HG03060 (cell line): ENCODE results near the gene PAX6.

Source experiments
- ATAC-seq: cut with Tn5 transposase; IDR thresholded peaks from one replicate; pipeline ENCODE4 v1.9.1; 2021; ENCODE audit warnings: low read depth, moderate number of reproducible peaks; ENCODE audit not compliant: unreplicated experiment

The PAX6 gene

DNA sequence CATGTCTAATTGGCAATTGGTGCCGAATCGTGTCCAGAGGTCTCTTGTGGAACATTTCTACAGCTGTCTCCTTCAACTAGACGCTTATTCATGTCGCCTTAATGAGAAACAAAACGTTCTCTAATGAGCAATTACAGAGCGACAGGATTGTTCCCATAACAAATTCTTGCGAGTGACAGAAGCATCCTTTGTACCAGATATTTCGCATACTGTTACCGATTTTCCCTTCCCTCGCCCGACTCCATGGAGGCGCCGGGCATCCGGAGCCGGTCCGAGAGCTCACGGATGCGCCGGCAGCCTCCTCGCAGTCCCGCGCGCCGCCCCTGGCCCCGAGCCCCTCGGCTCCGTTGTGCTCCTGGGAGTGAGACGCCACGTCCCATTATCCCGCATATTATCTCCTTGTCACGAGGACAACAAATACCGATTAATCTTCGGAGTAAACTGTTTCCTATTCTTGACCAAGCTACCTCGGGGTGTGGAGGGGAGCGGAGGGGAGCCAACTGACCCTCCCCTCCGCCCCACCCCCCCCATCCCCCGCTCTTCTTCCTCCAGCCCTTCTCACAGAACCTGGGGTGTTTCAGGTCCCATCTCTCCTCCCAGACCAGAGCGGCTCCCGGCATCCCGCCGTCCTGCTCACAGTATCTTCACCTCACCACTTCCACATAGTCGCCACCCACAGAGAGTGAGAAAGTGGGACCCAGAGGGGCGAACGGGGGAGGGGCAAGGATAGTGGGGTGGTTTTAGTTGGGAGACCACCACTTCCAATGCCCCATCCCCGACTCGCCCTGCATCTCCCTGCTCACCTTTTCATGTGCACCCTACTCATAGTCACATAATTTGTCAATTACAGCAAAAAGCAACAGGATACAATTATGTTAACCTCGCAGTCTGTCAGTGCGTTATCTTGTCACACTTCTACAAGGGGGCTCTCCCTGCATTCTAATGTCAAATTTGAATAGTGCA, 11.4 kb downstream of the PAX6 start:
- ATAC-seq, result no peak

DNA sequence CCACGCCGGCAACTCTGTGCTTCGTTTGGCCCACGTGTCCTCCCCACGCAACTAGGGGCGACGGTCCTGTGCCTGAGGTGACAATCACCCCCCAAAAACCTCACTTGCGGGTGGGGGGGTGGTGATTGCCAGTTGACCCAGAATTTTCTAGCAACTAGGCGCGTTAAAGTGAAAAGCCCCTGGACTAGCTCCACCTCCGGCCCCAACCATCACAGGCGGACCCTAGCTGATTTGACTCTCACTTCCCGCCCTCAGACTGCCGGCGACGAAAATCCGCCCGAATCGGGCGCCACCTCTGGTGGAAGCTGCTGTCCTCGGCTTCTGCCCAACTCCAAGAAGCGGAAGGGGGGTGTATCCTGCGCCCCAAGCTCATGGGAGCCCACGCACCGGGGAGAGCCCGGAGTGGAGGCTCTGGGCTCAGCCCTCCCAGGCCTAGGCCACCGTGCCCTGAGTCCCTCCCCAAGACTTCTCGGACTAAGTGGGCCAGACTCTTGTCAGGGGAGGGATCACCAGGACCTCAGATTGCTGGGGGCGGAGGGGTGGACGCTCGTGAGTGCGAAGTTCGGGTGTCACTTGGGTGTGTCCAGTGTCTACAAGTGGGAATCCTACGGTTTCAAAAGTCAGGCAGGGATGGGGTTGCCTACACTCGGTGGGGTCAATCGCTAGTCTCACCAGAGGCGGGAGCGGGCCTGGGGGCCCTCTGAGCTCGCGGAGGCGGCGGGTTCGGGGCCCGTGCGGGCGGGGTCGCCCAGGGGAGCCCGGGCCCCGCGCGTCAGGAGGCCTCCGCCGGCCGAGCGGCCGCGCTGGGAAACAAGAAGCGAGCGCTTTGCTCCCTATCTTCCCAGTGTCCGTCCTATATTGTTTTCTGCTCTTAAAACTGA, 12.3 kb downstream of the PAX6 start:
- ATAC-seq, result no peak

DNA sequence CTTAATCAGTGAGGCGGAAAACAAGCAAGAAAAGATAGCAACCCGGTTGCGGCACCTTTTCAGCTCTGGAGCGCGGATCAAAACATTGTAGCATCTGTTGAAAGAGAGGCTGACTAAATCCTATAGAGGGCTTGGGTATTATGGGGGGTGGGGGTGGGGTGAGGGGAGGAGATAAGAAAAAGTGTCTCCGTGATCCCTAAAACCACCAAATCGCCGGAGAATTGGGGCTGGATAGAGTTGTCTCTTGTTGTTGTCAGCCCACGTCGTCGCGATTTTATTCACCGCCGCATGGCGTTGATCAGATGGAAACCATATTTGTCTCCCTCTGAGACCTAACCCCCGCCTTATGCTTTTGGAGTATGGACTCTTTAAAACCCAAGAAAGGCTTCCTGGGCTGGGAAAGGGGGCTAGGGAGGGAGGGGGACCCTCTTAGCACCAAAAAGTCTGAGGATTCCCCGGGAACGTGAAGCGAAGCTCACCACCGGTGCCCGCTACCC, 13.0 kb downstream of the PAX6 start:
- ATAC-seq, result no peak

DNA sequence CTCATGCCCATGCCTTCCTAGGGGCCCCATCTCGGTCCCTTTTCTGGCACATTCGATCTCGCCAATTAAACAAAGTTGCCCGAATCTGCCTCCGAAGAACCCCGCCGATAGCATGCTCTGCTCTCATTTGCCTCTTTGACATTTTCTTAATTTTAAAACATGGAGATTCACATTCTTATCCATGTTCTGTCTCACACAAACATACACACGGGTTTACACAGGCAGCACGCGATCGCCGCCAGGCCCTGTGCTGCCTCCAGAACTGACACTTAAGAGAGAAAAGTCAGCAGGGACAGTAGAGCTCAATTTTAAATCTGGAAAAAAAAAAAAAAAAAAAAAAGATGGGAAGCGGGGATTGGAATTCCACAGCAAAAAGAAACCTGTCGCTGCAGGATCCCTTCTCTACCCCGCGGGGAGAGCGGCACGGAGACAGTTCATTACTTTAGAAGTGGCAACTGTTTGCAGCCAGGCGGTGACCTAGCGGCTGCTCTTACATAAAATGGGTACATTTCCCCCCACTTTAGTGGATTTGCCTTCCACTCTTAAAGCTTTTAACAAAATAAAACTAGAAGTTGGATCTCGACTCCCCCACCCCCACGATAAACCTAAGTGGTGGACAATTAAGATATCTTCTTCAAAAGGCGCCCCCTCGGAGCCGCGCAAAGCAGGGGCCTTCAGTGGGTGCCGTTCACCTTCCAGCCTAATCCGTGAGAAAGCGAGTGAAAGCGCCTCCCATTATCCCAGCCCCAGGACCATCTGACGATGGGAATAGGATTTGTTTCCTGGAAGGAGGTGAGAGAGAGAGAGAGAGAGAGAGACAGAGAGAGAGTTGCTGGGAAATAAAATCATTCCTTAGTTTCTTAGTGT, 13.7 kb downstream of the PAX6 start:
- no peak for ATAC-seq

DNA sequence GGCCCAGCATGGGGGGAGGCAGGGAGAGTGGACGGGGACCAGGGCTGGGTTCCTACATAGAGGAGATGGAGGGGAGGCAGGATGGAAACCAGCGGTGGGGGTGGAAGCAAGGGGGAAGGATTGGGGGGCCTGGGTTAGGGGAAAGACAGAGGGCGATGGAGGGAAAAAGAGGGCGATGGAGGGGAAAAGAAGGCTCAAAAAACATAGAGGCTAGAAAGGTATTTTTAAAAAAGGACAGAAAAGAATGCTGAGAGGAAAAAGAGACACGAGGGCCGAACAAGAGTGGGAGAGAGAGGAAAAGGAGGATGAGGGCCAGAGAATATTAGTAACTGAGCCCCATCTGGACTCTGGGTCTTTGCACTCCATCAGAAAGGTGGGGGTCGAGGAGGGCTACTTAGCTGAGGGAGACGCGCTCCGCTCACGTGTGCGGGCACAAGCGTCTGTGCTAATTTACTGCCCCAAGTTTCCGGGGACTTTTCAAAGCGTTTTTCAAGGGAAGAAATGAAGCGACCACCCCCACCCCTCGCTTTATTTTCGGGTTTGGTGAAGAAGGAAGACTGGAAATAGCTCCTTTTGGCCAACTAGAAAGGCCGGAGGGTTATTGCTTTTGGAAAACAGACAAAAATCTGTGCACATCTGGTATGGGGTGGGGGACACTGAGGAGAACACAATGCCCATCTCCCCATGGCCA, 14.5 kb downstream of the PAX6 start:
- no peak for ATAC-seq

DNA sequence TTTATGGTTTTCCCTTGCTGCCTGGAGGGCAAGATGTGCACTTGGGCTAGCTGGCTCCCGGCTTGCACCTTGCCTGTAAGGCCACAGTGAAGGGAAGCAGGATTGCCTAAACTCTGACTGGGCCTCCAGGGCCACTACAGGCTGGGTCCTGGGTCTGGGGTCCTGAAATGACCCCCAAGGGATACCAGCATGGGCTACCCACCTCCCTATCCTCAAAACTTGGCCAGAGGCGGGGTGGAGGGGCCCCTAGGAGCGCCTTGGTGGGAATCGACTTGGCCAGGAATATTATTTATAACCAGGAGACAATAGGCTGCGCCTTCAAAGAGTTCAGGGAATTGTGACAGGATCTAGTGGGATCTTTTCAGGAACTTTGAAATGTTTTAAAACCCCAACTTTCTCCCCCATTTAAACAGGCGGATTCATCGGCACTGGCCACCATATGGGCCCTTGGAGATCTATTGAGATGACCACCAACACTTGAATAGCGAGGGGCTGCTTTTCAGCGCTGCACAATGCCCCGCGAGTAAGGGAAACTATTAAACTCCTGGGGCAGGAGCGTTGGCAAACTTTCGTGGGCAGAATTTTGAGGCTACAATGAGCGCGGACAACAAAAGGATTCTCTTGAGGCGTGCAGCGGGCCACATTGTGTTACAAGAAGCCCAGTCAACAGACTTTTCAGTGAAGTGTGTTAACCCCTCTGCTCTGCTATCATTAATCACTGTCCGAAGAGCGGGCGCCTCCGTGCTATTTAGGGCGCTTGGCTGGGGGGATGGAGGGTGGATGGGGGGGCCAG, 15.2 kb downstream of the PAX6 start:
- ATAC-seq, result no peak

DNA sequence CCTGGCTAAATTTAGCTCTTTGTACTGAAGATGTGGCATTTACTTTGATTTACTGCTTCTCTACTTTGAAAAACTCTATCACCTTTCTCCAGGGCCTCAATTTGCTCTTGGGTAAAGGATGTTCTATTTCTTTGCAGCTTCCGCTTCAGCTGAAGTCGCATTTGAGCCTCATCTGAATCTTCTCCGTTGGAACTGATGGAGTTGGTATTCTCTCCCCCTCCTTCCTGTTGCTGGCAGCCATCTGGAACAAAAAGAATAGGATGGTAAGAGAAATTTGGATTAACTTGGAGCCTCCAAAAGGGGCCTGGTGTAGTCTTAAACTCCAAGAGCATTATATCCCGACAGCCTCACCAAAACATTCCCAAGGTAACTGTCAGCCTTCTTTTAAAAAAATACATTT, 16.6 kb downstream of the PAX6 start:
- no peak for ATAC-seq

DNA sequence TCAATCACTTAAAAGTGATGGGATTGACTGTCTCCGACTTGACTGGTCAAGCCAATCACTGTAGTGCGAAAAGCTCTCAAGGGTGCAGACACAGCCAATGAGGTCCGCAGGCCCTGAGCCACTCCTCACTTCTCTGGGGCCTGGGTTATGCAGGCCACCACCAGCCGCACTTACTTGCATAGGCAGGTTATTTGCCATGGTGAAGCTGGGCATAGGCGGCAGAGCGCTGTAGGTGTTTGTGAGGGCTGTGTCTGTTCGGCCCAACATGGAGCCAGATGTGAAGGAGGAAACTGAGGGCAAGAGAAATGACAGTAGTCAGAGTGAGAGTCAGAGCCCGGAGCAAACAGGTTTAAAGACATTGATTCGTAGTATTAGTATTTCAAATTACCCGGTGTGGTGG, 17.9 kb downstream of the PAX6 start:
- ATAC-seq, result no peak

DNA sequence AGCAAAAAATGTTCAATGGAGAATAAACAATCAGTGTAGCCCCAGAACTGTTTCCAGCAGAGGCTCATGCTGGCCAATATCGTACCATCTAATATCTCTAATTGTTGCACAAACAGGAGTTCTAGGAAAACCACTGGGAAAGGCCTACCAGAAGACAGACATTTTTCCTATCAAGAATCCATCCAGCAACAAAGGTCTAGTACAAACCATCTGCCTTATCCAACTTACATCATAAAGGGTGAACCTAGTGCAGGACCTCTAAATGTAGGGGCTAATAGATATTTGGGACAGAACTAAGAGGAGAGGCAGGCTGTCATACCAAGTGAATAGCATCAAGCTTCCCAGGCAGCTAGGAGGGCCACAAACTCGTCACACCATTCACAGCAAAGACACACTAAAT, 18.7 kb downstream of the PAX6 start:
- ATAC-seq, result no peak

DNA sequence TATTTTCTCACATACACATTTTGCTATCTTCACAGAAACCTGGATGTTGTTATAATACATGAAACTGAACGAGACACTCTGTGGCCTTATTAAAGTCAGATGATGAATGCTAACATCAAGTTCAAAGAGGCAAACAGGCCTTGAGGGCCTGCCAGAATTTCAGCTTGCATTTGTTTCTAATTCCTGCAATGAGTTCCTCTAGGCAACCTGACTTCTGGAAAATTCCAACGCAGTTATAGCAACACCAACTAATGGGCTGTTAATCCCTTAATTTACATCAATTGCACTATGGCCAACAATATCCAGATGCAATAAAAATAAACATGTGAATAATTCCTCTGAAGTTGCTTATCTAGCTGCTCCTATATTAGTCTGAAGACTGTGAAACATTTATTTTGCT, 19.1 kb downstream of the PAX6 start:
- ATAC-seq, result no peak

DNA sequence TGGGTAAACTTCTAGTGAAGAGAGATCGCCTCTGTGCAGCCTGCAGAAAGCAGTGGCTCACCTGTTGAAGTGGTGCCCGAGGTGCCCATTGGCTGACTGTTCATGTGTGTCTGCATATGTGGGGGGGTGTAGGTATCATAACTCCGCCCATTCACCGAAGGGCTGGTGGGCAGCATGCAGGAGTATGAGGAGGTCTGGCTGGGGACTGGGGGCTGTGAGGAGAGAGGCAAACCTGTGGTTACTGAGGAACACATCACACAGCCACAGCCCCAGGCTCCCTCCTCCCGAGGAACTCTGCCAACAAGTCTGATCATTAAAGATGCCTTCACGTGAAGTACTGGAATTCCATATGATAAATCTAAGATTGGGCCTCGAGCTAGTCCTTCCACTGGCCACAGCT, 20.5 kb downstream of the PAX6 start:
- no peak for ATAC-seq

DNA sequence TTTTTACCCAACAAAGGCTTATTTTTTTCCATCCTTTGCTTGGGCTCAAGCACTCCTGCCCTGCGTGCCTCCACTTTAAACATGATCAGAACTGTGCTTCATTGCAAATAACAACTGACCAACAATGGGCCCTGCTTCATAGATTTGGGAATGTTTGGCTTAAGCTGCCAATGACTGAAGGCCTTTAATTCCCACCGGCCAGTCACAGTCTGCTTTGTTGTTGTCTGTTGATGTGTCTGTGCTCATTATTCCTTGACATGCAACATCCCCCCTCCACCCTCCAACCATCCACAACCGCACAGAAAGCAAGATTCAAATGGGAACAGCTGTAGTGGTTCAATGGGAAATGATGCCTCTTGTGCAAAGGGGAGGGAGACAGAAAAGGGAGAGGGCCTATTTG, 23.0 kb downstream of the PAX6 start:
- no peak for ATAC-seq

DNA sequence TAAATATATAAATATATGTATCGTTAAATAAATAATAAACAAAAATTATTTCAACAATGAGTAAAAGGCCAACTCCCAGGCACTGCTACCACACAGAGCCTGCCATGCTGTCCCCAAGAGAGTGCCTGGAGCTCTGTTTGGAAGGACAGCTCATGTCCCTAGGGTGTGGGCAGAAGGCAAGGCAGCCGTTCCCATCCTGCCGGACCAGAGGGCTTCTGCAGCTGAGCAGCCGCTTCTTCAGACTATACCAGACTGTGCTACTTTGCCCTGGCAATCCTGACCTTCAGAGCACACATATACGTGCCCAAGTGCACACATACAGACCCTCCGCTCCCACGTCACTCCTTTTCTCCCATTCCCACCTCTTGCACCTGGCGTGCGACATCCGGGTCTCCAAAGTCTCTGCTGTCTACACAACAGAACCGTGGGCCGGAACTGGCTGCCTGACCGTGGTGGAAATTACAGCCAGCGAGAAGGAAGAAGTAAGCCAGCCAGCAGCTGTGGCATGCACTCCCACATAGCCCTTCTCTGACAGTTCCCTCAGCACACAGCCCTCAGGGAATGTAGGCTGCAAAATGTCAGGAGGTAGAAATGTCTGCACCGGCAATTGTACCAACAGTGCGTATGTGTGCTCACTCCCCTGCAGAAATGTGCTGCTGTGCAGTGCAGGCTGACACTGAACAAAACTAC, 24.0 kb downstream of the PAX6 start:
- ATAC-seq, result no peak

DNA sequence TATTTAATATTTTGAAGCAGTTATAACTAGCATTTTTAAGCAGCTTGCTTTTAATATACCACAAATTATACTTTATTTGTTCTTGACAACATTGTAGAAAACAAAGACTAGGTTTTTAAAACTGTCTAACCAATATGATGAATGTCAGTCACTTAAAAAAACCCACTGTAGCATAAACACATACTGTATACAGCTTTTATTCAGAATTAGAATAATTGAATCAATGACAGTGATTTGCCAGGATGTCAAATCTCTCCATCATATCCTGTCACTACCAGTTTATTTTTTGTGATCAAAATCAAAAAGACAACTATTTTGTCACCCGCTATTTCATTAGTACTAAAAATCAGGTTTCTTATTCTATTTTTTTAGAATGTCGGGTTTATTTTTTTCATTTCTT, 26.5 kb downstream of the PAX6 start:
- no peak for ATAC-seq

DNA sequence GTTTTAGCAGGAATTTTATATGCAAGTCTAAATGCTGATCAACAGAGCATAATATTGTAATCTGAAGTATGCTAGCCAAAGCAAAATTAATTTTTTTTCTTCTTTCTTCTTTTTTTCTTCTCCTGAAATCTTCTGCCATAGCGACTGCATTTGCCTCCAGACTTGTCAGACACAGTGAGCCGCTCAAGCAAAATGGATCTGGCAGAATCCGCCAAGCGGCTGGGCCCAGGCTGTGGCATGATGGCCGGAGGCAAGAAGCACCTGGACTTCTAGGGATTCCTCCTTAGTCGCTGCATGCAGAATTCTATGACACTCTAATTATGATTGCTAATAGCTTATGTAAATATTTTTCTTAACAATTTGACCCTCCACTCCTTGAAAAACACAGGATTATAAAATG, 27.9 kb downstream of the PAX6 start:
- no peak for ATAC-seq

DNA sequence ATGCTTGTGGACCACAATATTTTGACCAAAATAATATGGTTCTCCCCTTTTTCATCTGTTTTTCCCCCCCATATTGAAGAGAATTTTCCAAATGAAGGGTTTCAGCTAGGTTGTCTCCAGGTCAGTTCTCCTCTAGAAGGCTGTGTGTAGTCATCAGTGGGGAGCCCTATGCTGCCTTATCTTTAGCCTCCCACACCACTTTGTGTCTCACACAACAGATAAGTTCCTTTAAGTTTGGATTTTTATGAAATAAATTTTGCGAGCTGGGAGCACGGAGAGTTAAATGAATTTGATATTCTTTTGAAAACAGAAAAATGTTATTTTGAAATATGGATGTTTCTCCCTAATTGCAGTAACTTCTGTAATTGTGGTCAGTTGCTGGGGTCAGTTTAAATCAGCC, 28.9 kb downstream of the PAX6 start:
- ATAC-seq, result no peak

DNA sequence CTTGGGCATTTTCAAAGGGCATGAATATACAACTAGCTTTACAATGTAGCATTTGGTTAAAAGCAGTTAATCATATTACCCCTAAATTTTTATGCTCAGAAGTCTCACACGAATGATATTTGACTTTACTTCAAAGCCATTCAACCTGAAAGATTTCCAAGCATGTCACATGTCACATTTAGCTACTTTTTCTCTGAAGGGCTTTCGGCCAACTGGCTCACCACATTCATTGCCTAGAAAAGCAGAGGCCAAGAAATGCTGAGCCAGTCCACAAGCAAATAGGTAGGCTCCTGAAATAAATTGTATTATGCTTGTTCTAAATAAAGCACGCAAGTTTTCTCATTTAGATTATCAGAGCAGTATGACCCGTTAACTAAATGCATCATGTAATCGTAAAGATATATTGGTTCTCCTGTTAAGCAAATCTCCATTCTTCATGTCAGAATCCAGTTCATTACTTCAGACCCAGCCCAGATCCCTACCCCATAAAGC, 30.6 kb downstream of the PAX6 start:
- ATAC-seq, result no peak

DNA sequence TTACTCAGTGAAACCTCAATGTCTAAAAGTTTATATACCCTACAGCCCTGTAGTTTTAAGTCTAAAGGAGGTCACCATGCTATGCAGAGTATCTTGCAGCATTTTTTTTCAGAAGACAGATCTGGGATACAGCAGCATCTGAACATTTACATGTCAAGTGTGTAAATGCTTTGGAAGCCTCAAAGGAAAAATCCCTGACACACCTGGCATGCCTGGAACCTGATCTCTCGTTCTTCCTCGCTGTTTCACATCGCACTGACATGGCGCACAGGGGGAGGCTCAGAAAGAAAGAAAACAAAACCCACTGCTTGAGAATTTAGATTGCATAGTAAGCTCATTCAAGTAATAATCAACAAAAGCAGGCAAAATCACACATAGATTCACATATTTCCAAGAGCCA, 31.0 kb downstream of the PAX6 start:
- no peak for ATAC-seq
